GM10266 (cell line): Measurements from ENCODE around the gene TMEM267.

Experiments used
- DNase-seq: peaks from one replicate; pipeline ENCODE4 v3.0.0; 2012; ENCODE audit errors: extremely low spot score
- TF ChIP-seq, protein P1 (sequence below): IDR thresholded peaks from 2 replicates; pipeline ENCODE4 v1.5.1; 2012; ENCODE audit warnings: mild to moderate bottlenecking, low read depth; ENCODE audit not compliant: control insufficient read depth, insufficient read depth; ENCODE audit errors: missing control alignments

TMEM267 gene

GRCh38 chr5:43483298-43484105 is at the start of gene TMEM267:
Gene TMEM267, minus strand, starts transcription at chr5:43483865. Its CDS starts 29,896 bp downstream, at chr5:43453969.
- TF ChIP-seq, protein P1, sequence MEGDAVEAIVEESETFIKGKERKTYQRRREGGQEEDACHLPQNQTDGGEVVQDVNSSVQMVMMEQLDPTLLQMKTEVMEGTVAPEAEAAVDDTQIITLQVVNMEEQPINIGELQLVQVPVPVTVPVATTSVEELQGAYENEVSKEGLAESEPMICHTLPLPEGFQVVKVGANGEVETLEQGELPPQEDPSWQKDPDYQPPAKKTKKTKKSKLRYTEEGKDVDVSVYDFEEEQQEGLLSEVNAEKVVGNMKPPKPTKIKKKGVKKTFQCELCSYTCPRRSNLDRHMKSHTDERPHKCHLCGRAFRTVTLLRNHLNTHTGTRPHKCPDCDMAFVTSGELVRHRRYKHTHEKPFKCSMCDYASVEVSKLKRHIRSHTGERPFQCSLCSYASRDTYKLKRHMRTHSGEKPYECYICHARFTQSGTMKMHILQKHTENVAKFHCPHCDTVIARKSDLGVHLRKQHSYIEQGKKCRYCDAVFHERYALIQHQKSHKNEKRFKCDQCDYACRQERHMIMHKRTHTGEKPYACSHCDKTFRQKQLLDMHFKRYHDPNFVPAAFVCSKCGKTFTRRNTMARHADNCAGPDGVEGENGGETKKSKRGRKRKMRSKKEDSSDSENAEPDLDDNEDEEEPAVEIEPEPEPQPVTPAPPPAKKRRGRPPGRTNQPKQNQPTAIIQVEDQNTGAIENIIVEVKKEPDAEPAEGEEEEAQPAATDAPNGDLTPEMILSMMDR: no peak

DNA sequence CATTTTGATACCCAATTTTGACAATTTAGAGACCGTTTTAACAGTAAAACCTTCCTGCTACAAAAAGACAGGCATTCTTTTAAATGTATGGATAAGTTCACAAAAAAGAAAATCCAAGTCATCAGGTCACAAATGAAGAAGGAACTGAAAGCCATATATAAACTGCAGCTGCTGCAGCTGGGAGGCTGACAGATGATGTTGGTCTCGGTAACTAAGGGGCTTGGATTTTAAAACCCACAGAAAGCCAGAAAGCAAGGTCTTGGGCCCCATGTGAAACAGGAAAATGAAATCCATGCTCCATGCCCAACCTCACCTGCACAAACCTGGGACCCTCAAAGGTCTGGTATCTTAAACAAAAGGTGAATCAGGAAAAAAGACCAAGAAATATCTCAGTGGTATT is 47.0 kb upstream of the TMEM267 start:
- DNase-seq: no peak
- TF ChIP-seq, protein P1: no peak

More at GRCh38 chr5:43483298-43484105, at the start of gene TMEM267:
- peak; percentile 87 for DNase-seq

GRCh38 chr5:43523662-43524072 is 40.0 kb upstream of the TMEM267 start:
- DNase-seq: no peak
- TF ChIP-seq, protein P1: no peak

- TF ChIP-seq, protein P1: no peak
- DNase-seq: no peak
Observed at GRCh38 chr5:43520615-43521014, 37.0 kb upstream of the TMEM267 start.

DNA sequence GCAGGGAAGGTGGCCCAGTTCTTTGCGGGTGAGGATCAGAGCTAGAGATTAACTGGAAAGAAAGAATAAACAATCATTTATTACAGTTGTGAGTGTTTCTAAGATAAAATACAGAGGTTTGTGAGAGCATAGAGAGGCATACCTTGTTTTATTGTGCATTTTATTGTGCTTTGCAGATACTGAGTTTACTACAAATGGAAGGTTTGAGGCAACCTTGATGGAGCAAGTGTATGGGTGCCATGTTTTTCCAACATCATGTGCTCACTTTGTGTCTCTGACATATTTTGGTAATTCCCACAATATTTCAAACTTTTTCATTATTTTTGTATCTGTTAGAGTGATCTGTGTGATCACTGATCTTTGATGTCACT is 32.0 kb upstream of the TMEM267 start:
- TF ChIP-seq, protein P1: no peak
- DNase-seq: no peak

GRCh38 chr5:43514816-43515677 is 31.4 kb upstream of the TMEM267 start, which contains the start of gene C5orf34:
Gene C5orf34, minus strand, starts transcription at chr5:43515148. Its CDS starts 5,809 bp downstream, at chr5:43509339.
- TF ChIP-seq, protein P1: no peak
- peak; percentile 98 for DNase-seq

- DNase-seq: no peak
- TF ChIP-seq, protein P1: no peak
Observed at GRCh38 chr5:43514471-43514815, 30.8 kb upstream of the TMEM267 start.
